GM18867 (cell line): Measurements from ENCODE around the gene CTCFL.
"Not testable (repeated sequence)": the region's sequence is repeated elsewhere in the genome, so short reads cannot be mapped to it uniquely, and the experiment has no call there.

Experiments
- ATAC-seq: cut with Tn5 transposase; IDR thresholded peaks from one replicate; pipeline ENCODE4 v1.9.1; 2021; ENCODE audit warnings: mild to moderate bottlenecking, moderate library complexity; ENCODE audit not compliant: unreplicated experiment

Gene CTCFL

GRCh38 chr20:57511709-57512108 is 13.2 kb downstream of the CTCFL start:
- not testable (repeated sequence) for ATAC-seq

- no peak for ATAC-seq
Measured at GRCh38 chr20:57509665-57510237, 15.2 kb downstream of the CTCFL start.

GRCh38 chr20:57508831-57509230 is 16.1 kb downstream of the CTCFL start:
- no peak for ATAC-seq

- no peak for ATAC-seq
Measured at GRCh38 chr20:57508381-57508780, 16.6 kb downstream of the CTCFL start.

- no peak for ATAC-seq
Measured at GRCh38 chr20:57507477-57507876, 17.5 kb downstream of the CTCFL start.

- no peak for ATAC-seq
Measured at GRCh38 chr20:57505979-57506378, 19.0 kb downstream of the CTCFL start.

GRCh38 chr20:57504411-57504810 is 20.5 kb downstream of the CTCFL start:
- no peak for ATAC-seq

GRCh38 chr20:57503035-57503658 is 21.8 kb downstream of the CTCFL start:
- no peak for ATAC-seq

- no peak for ATAC-seq
Measured at GRCh38 chr20:57502336-57502700, 22.6 kb downstream of the CTCFL start.

- ATAC-seq, result no peak
Measured at GRCh38 chr20:57501461-57502335, 23.2 kb downstream of the CTCFL start.

- ATAC-seq, result no peak
Measured at GRCh38 chr20:57500962-57501361, 24.0 kb downstream of the CTCFL start.

GRCh38 chr20:57500235-57500634 is 24.7 kb downstream of the CTCFL start:
- no peak for ATAC-seq

- no peak for ATAC-seq
Measured at GRCh38 chr20:57499676-57500075, 25.3 kb downstream of the CTCFL start.

GRCh38 chr20:57498425-57499400 is 26.2 kb downstream of the CTCFL start:
- ATAC-seq, result no peak

GRCh38 chr20:57496592-57496991 is 28.3 kb downstream of the CTCFL start:
- ATAC-seq, result no peak

- no peak for ATAC-seq
Measured at GRCh38 chr20:57495978-57496377, 29.0 kb downstream of the CTCFL start.

- ATAC-seq, result no peak
Measured at GRCh38 chr20:57493091-57493615, 31.8 kb downstream of the CTCFL start.

GRCh38 chr20:57491373-57491772 is 33.6 kb downstream of the CTCFL start:
- ATAC-seq, result no peak

GRCh38 chr20:57488277-57488676 is 36.7 kb downstream of the CTCFL start:
- ATAC-seq, result not testable (repeated sequence)

- ATAC-seq, result no peak
Measured at GRCh38 chr20:57485770-57486169, 39.2 kb downstream of the CTCFL start.

- no peak for ATAC-seq
Measured at GRCh38 chr20:57484772-57485171, 40.2 kb downstream of the CTCFL start.
